Effector CD8-positive, alpha-beta T cell (primary cell): ENCODE data around the gene FBXL17.

Experiments used
- DNase-seq: peaks from one replicate; lab custom pipeline; 2025; lab: John Stamatoyannopoulos, UW

The FBXL17 gene

DNA sequence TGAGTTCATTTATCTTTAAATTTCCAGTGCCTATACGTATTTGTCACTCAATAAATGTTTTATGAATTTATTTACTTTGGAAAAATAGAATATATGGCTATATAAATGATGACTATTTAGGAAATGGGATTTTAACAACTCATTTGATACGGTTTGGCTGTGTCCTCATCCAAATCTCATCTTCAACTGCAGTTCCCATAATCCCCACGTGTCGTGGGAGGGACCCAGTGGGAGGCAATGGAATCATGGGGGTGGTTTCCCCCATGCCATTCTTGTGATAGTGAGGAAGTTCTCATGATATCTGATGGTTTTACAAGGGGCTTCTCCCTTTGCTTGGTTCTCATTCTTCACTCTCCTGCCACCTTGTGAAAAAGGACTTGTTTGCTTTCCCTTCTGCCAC is 523.6 kb downstream of the FBXL17 start:
- DNase-seq, result no peak

DNA sequence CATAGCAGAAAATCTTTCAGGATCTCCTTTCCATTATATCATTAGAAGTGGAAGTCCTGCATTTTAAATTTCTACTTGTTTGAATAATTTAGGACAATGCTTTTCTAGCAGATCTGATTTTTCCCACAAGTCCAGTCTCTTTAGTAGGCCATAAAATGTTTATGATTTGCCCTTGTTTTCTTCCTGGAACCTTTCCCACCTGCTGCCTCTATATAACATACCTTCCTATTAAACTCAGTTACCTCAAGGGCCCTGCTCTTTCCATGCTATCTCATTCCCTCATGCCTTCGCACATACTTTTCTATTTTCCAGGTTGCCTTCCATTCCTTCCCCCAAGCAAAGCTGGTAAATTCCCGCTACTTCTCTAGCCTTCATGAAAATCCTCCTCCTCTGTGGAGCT is 524.1 kb downstream of the FBXL17 start:
- no peak for DNase-seq

DNA sequence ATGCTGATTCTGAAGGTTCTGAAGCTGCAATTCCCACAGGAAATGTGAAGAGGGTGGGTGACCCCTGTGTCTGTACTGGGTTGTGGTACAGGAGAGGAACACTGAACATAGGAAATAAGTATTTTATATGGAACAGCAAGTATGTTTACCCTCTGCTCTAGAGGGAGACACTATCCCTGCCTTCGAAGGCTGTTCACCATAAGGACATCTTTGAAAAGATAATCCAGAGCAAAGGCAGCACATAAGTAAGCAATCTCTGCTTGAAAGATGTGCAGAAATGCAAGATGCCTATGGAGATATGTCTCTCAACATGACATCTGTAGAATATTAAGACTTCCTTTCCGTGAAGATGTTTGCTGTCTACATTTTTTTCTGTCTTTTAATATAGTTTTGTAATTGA is 526.7 kb downstream of the FBXL17 start:
- no peak for DNase-seq

DNA sequence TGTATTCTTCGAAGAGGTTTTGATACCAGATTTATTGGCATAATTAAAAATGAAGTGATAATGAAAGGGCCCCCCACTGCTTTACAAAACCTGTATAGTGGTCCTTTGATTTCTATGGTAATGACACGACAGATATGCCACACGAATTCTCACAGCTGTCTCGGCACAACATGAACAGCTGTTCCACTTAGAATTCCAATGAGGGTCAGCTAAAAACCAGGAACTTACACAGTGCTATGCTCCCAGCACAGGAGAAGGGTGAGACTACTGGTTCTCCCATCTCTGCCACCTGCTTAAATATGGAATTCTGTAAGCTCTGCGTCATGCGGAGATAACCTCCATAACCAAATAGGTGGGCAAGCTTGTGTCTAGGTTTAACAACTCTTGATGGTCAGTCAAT is 528.2 kb downstream of the FBXL17 start:
- DNase-seq, result no peak

DNA sequence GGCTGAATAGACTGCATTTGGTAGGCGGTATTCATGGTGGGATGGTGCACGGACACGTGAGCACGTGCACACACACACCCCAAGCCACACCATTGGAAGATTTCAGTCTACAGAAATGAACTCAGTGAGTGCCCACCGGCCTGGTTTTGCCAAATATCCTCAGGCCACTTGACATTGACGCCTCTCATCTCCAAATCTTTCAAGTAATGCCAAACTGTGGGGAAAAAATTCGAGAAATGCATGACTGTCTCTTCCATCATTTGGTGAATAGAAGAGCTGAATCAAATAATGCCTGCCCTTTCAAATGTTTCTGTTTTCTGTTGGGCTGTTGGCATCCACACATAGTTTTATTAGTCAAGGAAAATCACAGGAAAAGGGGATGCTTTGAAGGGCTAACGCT is 528.9 kb downstream of the FBXL17 start:
- DNase-seq, result no peak

DNA sequence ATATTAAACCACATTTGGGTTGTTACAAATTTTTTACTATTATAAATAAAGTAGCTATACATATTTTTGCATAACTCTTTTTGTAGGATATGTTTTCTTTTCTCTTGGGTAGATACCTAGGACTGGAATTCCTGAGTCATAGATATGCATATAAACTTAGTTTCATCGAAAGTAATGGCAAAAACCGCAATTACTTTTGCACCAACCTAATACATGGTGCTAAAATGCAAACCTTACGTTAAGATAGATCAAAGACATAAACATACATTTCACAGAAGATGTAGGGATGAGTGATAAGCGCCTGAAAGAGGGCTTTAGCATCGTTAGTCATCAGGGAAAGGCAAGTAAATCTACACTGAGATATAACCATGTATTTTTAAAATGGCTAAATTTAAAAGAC is 532.8 kb downstream of the FBXL17 start:
- no peak for DNase-seq

DNA sequence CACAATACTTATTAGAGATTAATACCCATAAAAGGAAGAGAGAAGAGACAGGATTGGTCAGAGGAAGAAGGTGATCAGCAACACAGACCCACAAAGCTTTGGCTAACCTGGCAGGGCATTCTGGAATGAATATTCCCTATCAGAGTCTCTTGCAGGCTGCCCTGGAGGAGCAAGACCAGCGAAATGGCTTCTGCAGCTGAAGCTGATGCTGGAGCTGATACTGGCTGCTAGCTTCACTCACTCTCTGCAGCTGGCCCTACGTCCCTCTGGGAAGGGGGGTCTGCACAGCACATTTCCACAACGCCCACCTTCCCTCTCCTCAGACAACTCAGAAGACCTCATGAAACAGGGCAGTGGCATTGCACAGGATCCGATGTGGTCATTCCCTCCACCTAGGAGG is 541.3 kb downstream of the FBXL17 start:
- DNase-seq, result no peak

DNA sequence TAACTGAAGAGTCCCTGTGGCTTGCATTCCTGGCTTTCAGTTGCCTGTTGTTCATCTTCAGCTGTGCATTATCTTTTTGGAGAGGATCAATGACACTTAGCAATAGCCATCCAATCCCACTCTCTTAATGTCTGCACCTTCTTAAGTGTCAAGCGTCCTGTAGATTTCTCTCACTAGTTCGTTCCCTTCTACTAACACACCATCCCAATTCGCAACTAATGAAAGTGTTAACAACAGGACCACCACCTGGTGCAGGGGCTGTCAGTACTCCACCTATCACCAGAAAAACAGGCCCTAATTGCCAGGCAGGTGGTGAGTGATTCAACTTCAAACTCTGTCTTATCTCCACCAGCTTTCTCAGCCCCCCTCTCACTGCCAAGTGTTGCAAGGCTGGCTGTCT is 541.7 kb downstream of the FBXL17 start:
- no peak for DNase-seq

DNA sequence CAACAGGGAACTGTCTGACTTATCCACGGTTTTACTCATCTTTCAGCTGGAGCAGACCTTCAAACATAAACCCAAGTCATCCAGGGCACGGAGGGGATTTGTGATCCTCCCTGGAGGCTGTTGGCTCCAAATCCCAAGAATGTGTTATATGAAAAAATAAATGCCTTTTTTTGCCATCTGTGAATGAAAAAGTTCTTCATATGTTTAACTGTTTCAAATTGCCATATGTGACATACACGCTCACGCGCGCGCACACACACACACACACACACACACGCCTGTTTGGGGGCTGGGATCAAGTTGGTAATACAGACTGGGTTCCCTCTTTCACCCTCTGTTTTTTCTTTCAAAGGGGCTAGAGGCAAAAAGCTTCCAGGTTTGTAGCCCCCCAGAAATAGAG is 546.8 kb downstream of the FBXL17 start:
- no peak for DNase-seq

DNA sequence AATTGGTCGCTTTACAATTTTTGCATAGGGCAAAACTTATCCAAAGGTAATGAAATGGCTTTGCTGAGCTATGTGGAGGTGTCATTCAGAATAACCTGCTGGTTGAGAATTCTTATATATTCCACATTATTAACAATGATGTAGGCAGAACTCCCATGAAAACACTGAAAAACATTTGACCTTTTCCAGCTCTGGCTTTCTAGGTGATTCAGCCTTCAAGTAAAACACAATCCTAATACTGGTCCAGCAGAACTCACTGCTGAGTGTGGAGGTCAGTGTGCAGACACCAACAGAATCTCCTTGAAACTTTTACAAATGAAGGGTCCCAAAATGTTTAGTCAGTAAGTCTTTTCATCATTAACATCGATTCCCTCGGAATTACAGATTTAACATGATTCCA is 549.2 kb downstream of the FBXL17 start:
- no peak for DNase-seq

DNA sequence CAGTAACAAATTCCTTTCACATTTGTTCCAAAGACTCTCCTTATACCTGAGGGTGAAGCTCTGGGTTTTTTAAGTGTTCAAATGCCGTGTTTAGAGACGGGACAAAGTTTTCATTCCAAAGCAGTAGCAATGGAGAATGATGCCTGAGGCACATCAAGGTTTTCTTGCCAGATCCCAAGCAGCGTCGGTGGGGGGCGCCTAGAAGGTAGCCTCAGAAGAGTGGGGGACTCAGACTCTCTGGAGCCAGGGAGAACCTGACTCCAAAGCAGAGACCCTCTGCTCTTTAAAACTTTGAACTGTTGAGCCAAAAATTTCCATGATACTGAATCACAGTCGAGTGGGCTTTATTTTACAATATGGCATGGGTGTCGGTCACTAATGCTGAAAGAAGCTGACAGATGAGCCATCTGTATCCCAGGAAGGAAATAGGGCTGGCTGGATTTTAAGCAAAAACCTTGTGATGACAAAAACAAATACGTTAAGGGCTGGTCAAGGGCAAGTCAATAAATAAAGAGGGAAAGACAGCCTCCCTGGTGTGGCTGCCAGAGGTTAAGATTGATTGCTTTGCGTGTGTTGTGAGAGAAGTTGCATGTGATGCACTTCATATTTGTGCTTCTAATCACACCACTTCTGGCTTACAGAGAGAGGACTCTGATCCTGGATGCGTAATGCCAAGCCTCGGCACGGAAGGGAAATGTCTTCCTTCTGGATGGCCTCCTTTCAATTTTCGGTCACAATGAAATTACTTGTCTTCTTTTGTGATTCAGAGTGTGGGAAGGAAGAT is 550.1 kb downstream of the FBXL17 start:
- DNase-seq, result no peak

DNA sequence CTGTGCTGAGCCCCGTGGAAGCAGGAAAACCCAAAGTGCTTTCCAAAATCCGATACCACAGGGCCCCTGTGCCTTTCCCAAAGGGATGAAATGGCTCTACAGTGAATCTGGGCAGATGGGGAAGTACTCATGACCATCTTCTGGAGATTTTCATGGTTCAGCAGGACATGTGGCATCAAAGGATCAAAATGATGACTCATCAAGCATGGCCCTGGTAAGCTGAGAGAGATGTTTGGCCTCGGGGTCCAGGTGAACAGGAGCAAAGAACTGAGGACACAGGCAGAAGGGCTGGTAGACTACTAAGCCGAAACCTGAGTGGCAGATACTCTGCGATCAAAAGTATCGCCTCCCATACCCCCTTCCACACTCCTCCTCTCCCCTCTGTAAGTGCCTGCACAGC is 551.1 kb downstream of the FBXL17 start:
- no peak for DNase-seq

DNA sequence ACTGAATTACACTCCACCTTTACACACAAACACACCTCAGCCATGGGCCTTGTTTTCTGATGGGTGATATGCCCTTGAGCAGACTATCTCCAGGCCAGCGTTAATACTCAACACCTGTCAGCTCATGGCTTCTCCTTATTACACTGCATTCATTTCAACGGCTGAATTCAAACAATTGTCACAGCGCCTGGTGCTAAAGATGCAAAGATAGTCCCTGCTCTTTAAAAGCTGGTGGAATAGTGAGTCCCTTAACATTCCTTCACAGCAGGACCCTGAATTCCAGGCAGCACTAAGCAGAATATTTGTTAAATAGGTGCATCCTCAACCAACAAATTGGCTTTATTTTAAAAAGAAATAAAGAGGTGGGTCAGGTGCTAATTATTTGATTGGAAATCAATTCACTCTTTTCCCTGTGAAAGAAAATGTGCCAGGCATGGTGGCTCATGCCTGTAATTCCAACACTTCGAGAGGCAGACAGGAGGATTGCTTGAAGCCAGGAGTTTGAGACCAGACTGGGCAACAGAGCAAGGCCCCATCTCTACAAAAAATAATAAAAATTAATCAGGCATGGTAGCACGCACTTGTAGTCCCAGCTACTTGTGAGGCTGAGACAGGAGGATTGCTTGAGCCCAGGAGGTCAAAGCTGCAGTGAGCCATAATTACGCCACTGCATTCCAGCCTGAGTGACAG is 555.4 kb downstream of the FBXL17 start:
- DNase-seq, result no peak

DNA sequence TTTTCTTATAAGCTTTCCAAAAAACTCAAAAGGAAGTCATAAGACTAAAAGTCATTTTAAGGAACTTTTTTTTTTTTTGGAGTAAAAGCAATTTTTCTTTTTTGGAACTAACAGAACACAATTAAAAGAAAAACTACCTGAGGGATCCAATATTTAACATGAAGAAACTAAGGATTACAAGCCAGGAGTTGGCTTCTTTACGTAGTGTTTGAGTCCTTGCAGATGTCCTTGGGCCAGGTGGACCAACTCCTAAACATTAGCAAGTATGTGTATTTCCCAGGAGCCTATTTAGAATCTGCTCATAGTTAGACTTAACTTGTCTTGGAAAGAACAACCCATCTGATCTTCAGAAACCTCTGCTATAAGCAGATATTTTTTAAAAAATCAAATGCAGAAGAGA is 557.1 kb downstream of the FBXL17 start:
- no peak for DNase-seq

DNA sequence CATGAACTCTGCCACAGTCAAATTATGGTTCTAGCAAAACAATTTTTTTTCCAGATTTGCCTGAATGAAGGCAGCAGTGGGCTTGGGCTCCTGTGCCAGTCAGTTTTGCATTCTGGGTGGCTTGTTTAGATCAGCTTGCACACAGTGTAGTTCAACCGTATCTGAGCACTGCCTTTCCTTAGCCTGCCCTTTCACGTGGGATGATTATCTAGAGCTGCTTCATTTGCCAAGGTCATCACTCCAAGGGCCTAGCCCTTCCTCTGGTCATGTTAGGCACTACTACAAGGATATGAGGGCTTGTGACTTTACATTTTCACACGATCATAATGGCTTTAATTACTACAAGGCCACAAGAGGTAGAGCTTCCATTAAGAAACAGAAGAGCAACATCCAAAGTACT is 560.6 kb downstream of the FBXL17 start:
- no peak for DNase-seq

DNA sequence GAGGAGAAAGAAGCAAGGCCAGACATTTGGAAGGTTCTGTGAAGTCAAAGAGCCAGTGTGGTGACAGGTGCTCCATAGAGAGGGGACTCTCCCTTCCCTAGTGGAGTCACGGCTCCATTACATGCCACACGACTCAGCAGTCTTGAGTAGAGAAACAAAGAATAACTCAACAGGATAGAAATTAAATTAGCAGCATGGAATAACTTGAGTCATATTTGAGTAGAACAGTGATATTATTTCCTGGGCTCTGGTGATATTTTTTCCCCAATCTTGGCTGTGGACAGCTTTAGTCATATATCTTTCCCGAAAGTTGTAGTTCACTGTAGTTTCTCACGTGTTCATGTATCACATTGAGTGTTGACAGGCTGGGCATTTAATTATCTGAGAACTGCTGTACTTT is 561.5 kb downstream of the FBXL17 start:
- DNase-seq, result no peak

DNA sequence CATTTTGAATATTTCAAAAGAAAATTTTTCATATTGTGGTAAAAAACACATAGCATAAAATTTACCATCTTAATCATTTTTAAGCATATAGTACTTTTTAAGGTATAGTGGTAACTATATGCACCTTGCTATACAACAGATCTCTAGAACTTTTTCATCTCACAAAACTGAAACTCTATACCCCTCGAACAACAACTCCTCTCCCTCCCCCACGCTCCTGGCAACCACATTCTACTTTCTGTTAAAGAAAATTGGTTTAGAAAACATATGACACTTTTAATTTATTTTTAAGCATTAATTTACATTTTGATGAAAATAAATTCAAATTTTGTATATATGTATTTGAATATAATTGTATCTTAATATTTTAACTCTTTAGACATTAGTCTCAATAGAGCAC is 563.9 kb downstream of the FBXL17 start:
- DNase-seq, result no peak

DNA sequence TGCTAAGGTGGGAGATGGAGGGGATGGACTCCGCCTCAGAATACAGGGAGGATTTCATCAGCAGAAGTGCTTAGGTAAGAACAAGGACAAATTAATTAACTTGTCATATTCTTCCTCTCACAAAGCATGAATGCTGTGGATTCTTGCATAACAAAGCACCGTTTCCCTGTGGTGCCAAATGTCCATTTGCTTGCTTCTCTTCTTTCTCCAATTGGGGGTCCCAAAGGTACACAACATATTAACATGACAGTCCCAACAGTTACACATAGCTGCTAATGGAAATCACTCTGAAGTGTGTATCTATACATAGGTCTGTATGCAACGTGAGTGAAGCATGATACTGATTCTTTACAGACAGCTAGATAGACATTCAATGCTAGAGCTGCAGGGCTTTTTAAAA is 564.5 kb downstream of the FBXL17 start:
- DNase-seq, result no peak

DNA sequence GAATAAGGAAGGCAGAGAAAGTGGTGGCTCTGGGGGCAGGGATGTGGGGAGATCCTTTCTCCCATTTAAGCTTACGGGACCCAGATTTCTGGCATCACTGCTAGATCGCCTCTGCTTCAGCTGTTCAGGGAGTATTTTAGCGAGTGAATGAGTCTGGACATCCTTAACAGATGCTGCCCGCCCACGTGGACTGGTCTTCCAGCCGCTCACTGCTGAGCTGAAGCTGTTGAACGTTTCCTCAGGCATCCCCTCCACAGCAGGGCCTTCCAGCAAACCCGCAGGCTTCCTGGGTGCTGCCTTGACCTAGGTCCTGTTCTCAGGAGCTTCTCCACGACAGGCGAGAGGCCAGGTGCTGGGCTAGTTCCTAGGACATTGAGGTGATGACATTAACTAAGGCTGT is 566.8 kb downstream of the FBXL17 start:
- no peak for DNase-seq

DNA sequence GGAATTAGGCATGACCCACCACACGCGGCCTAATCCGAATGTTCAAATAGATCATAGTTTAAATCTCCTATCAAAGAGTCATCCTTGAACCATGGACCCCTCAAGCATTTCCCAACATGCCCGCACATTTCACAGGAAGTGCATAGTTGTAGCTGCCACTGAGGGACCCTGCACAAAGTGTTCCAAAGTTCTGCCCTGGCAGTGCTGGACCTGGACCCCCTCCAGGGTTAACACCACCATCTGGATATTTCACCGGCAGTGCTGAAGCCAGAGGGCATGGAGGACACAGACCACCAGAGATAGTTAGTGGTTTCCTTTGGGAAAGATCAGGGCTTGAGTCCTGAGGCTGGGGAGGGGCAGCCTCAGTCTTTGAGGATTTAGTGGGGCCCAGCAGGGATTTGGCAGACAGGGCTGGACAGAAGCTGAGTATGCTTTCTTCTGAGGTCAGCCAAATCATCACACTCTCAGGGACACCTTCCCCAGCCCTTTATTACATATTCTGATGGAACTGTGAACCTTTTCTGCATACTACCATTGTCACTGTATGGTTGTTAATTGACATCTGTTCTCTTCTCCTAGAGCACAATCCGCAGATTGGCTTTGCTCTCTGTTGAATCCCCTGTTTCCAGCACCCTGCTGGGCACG is 567.6 kb downstream of the FBXL17 start:
- DNase-seq, result no peak

DNA sequence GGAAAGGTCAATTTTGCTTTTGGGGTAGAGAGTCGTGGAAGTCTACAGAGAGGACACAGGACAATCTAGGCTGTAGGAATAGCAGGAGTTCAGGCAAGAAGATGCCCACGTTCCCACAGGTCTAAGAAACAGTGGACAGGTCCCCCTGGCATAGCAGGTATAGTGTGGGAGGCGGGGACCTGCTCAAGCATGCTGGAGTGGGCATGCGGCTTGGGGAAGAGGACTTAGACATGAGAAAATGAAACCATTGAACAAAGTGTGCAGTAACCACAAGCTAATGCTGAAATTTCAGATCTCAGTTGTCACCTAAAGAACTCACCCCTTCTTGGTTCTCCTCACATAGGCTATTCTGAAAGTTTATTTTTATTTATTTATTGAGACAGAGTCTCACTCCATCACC is 568.3 kb downstream of the FBXL17 start:
- no peak for DNase-seq

DNA sequence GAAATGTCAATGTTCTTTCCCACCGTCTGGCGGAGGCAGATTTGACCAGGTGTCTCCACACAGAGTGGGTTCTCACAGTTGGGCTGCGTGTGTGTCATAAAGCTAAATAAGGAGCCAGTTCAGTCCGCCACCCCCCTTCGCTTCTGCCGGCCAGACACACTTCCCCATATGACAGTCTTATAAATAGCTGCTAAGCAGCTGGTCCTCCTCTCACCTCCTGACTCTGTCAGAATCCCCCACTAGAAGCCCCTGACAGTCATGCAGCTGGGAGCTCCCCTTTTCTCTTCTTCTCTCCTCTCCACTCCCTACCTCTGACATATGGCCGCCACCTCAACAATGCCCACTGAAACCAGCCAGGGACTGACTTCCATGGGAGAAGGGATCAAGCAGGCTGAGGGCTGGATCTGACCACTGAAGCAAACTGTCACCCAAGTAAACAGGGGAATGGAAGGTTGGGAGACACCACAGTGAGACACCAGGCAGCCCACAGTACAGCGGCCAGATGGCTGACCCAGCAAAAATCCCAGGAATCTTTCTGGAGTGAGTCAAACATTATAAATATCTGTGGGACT is 569.2 kb downstream of the FBXL17 start:
- no peak for DNase-seq
